Measurements from ENCODE around the gene ATP10A.

DNA sequence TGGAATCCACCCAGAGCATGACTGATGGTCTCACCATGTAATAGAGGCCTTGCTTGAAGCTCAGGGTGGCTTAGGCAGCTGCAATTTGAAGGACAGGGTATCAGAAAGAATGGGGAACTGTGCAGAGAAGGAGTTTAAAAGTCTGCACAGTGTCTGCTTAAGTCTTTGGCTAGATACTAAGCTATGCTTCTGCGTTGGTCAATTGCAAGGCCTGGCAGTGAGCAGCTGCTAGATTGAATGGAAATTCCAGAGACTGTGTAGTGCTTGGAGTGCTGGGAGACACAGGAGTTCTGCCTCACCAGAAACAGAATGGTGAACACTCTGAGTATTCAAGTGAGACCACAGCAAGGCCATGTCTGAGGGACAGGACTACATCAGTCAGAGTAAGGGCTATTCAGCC is 17.3 kb upstream of the ATP10A start:
- TF ChIP-seq, protein P1, sequence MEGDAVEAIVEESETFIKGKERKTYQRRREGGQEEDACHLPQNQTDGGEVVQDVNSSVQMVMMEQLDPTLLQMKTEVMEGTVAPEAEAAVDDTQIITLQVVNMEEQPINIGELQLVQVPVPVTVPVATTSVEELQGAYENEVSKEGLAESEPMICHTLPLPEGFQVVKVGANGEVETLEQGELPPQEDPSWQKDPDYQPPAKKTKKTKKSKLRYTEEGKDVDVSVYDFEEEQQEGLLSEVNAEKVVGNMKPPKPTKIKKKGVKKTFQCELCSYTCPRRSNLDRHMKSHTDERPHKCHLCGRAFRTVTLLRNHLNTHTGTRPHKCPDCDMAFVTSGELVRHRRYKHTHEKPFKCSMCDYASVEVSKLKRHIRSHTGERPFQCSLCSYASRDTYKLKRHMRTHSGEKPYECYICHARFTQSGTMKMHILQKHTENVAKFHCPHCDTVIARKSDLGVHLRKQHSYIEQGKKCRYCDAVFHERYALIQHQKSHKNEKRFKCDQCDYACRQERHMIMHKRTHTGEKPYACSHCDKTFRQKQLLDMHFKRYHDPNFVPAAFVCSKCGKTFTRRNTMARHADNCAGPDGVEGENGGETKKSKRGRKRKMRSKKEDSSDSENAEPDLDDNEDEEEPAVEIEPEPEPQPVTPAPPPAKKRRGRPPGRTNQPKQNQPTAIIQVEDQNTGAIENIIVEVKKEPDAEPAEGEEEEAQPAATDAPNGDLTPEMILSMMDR (conservative IDR thresholded peaks at IDR 0.05; ENCODE audit: low read length) = no peak
- TF ChIP-seq EZH2phosphoT487 (IDR thresholded peaks at IDR 0.05; ENCODE audit: borderline replicate concordance, low read depth, low read length) = no peak
